ENCODE measurements around the gene SRC. TPM values are rescaled to one million over a fixed set of nuclear protein-coding genes. Genes with fewer than 3 reads are reported as not detected.
A peak's percentile ranks its signal among the peaks of the same experiment; 100 is the strongest.

SRC gene
- total RNA-seq, 1 experiment from 2014 or later, result 185 TPM

DNA sequence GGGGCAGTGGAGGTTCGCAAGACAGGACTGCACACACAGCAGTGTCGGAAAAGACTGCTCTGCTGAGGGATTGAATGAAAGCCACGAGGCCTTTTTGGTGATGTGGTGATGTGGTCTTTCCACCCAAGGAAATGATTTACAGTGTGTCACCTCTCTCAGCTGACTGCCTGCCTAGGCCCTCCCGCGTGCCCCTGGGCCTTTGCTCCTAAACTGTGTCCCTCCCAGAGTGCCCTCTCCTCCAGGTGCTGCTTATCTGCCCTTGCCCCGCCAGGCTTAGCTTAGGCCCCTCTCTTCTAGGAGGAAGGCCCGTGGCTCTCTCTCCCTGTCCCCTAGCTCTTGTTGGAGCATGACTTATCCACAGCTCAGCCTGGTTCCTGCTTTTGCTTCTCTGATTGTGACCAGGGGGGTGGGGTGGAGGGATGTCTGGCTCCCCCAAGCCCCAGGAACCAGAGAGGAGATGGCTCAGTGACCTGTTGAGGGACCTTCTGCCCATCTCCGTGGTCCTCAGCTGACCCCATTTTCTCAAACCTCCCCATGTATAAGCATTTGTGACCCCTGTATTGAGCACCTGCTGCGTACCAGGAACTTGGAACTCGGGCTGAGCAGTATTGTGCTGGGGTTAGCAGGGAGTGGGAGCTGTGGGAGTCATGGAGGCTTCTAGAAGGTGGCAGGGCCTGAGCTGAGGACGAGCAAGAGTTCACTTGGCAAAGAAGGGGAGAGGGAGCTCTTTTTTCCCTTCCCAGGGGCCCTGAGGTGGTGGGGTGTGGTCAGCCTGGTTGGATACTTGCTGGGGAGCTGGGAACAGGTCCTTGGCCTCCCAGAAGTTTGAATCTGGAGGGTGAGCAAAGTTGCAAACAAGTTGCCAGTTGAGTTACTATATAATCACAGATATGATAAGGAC is 2.2 kb downstream of the SRC start:
- intact Hi-C loops (cut with micrococcal nuclease; ENCODE audit: unreplicated experiment), result no loop called here

DNA sequence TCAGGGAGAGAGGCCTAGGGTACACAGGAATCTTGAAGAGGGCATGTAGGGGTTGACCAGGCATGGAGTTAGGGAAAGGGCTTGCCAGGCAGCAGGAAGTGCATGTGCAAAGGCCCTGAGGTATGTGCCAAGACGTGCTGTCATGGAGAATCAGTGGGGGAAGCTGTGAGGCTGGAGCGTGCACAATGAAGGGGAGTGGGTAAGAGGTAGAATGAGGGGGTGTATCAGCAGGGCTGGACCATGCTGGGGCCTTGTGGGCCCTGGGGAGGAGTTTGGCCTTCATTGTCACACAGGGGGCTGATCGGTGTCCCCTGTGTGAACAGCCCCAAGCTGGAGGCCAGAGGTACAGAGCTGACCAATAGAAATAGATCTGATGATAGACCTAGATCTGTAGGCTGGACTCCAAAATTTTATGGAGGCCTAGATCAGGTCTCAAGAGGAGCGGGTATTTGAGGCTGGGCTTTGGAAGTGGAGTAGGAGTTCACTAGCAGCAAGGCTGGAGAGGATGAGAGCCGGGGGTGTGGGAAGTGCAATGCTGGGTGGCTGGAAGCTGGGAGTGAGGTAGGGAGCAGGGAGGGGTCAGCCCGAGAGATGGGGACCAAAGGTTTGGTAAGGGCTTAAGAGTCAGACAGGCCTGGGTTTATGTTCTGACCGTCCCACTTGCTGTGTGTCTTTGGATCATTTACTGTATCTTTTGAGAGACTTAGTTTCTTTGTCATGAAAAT is 3.0 kb downstream of the SRC start:
- CTCF ChIA-PET, result interaction anchor here (0.6 kb wide), 2 partner anchors 37 to 50 kb away, joined by 3 read pairs; no protein-coding TSS in a partner anchor
- no TSS peak for BruUV-seq (replicated peaks)
- Mint-ChIP-seq H3K36me3 (ENCODE audit: insufficient read depth, unreplicated experiment) (peaks cover 76% of the 10 kb centered on the region), H3K27me3 (ENCODE audit: unreplicated experiment) (no peaks in the 10 kb centered on the region), H3K4me1 (ENCODE audit: low read depth, unreplicated experiment) (peaks cover 79% of the 10 kb centered on the region), H3K27ac (ENCODE audit: unreplicated experiment) (peak overlapping the region; percentile 17), H3K9me3 (ENCODE audit: low read depth, unreplicated experiment) (no peaks in the 10 kb centered on the region), H3K4me3 (ENCODE audit: low read depth, unreplicated experiment) (peak overlapping the region; percentile 56)
- DNase-seq, result no peak
- intact Hi-C loops (cut with micrococcal nuclease; ENCODE audit: unreplicated experiment), result no loop called here
- TF ChIP-seq, protein P1, sequence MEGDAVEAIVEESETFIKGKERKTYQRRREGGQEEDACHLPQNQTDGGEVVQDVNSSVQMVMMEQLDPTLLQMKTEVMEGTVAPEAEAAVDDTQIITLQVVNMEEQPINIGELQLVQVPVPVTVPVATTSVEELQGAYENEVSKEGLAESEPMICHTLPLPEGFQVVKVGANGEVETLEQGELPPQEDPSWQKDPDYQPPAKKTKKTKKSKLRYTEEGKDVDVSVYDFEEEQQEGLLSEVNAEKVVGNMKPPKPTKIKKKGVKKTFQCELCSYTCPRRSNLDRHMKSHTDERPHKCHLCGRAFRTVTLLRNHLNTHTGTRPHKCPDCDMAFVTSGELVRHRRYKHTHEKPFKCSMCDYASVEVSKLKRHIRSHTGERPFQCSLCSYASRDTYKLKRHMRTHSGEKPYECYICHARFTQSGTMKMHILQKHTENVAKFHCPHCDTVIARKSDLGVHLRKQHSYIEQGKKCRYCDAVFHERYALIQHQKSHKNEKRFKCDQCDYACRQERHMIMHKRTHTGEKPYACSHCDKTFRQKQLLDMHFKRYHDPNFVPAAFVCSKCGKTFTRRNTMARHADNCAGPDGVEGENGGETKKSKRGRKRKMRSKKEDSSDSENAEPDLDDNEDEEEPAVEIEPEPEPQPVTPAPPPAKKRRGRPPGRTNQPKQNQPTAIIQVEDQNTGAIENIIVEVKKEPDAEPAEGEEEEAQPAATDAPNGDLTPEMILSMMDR (IDR thresholded peaks at IDR 0.05; ENCODE audit: unreplicated experiment), result no peak

More for the DNA sequence above, 2.2 kb downstream of the SRC start:
- TF ChIP-seq, protein P1 (IDR thresholded peaks at IDR 0.05; ENCODE audit: unreplicated experiment), result no peak
- no peaks in the 10 kb centered on the region for H3K9me3 Mint-ChIP-seq (ENCODE audit: low read depth, unreplicated experiment)
- peak overlapping the region; percentile 56 for H3K4me3 Mint-ChIP-seq (ENCODE audit: low read depth, unreplicated experiment)
- H3K4me1 Mint-ChIP-seq (ENCODE audit: low read depth, unreplicated experiment), result peaks cover 79% of the 10 kb centered on the region
- H3K36me3 Mint-ChIP-seq (ENCODE audit: insufficient read depth, unreplicated experiment), result peaks cover 83% of the 10 kb centered on the region
- DNase-seq, result no peak
- H3K27ac Mint-ChIP-seq (ENCODE audit: unreplicated experiment), result peak overlapping the region; percentile 17
- CTCF ChIA-PET, result interaction anchor here (0.6 kb wide), 2 partner anchors 36 to 51 kb away, joined by 3 read pairs; no protein-coding TSS in a partner anchor
- no TSS peak for BruUV-seq (replicated peaks)
- H3K27me3 Mint-ChIP-seq (ENCODE audit: unreplicated experiment), result no peaks in the 10 kb centered on the region

DNA sequence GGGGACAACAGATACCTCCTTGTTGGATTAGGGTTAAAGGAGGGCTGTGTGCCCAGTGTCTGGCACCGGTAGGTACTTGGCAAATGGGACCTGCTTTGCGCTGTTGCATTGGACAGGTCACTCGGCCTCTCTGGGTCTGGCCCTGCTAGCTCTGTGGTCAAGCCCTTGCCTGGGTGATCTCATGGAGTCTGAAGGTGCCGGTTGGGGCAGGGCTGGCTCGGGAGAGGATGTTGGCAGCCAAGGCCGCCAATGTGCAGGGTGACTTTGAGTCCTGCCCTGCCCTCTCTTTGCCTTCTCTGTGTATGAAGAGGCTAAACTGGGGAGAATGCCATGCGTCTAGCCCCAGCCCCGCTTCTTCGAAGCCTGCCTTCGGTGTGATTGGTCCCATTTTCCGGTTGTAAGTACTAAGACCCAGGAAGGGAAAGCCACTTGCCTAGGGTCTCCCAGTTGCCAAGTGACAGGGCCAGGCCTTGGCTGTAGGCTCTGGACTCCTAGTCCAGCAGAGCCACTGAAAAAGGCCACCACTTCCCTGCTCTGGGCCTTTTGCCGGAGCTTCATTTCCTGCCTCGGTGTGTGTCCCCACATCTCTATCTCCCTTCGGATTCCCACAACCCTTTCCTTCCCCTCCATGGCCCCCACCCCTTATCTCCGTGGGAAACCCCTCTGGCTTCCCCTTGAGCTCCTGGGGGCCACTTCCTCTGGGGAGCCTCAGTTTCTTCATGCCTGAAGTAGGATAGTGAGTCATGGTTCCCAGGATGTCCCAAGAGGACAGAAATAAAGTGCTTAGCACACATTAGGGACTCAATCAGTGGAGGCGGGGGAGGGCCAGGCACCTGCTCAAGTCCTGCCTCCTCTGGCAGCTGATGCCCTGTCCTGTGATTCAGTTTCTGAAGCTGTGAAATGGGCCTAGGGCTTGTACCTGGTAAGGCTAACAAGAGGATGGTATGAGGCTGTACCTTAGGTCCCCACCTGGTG is 3.9 kb downstream of the SRC start:
- no TSS peak for BruUV-seq (replicated peaks)
- peaks cover 75% of the 10 kb centered on the region for H3K36me3 Mint-ChIP-seq (ENCODE audit: insufficient read depth, unreplicated experiment)
- intact Hi-C loops (cut with micrococcal nuclease; ENCODE audit: unreplicated experiment), result no loop called here
- no peak for DNase-seq
- H3K4me1 Mint-ChIP-seq (ENCODE audit: low read depth, unreplicated experiment), result peaks cover 79% of the 10 kb centered on the region
- CTCF ChIA-PET, result interaction anchor here (0.5 kb wide), 1 partner anchor 10 kb away, joined by 5 read pairs; no protein-coding TSS in a partner anchor
- H3K9me3 Mint-ChIP-seq (ENCODE audit: low read depth, unreplicated experiment), result no peaks in the 10 kb centered on the region
- TF ChIP-seq, protein P1 (IDR thresholded peaks at IDR 0.05; ENCODE audit: unreplicated experiment), result no peak
- H3K27ac Mint-ChIP-seq (ENCODE audit: unreplicated experiment), result no peak overlapping the region
- H3K4me3 Mint-ChIP-seq (ENCODE audit: low read depth, unreplicated experiment), result peak overlapping the region; percentile 56
- no peaks in the 10 kb centered on the region for H3K27me3 Mint-ChIP-seq (ENCODE audit: unreplicated experiment)
